Measurements from ENCODE around the gene EWSR1.
"Not testable (repeated sequence)": the region's sequence is repeated elsewhere in the genome, so short reads cannot be mapped to it uniquely, and the experiment has no call there.

Gene EWSR1

DNA sequence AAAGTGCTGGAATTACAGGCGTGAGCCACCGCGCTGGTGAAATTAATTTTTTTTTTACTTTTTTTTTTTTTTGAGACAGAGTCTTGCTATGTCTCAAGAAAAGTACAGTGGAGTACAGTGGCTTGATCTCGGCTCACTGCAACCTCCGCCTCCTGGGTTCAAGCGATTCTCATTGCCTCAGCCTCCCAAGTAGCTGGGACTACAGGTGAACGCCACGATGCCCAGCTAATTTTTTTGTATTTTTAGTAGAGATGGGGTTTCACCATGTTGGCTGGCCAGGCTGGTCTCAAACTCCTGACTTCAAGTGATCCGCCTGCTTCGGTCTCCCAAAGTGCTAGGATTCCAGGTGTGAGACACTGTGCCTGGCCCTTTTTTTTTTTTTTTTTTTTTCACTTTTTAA, 20.2 kb upstream of the EWSR1 start:
- not testable (repeated sequence) for DNase-seq (ENCODE audit: low read depth in 3 of 3, low spot score in 1 of 3)

DNA sequence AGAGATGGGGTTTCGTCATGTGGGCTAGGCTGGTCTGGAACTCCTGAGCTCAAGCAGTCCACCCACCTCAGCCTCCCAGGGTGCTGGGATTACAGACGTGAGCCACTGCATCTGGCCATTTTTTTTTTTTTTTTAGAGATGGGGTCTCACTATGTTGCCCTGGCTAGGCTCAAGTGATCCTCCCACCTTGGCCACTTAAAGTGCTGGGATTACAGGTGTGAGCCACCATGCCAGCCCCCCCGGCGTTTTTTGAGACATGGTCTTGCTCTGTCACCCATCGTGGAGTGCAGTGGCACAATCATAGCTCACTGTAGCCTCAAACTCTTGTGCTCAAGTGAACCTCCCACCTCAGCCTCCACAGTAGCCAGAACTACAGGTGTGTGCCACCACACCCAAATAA, 16.8 kb upstream of the EWSR1 start:
- DNase-seq (ENCODE audit: low read depth in 3 of 3, low spot score in 1 of 3), result no peak

DNA sequence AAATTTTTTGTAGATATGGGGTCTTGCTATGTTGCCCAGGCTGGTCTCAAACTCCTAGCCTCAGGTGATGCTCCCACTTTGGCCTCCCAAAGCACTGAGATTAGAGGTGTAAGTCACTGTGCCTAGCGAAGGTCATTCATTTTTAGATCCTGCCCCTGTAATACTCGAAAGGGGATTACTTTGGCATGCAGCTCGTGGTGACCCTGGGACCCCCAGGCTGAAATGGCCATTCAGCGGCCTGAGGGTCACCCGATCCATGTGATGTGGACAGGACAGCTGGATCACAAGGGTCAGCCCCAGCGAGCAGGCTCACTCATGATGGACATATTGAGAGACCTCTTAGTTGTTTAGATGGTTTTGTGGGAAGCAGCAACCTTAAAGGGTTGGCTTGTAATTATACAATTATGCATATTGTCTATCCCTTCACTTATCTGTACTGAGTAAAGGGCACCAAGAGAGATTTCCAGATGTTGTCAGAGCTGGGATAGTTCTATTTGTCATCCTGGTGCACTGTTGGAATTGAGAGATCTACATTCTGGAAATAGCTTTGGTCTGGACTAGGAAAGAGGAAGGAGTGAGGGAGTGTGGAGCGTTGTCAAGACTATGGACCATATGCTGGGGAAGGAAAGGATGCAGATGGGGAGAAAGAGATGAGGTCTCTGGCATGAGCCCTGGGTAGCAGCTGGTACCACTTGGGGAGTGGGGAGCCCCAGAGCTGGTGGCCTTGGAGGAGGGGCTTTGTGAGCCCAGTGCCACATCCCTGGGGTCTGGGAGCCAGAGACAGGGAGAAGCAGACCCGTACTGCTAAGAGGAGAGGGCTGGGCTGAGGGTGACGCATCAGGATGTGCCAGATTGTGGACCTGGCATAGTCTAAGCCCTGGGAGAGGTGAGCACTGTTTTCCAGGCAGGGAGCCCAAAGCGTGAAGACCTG, 15.8 kb upstream of the EWSR1 start:
- no peak for DNase-seq (ENCODE audit: low read depth in 3 of 3, low spot score in 1 of 3)

DNA sequence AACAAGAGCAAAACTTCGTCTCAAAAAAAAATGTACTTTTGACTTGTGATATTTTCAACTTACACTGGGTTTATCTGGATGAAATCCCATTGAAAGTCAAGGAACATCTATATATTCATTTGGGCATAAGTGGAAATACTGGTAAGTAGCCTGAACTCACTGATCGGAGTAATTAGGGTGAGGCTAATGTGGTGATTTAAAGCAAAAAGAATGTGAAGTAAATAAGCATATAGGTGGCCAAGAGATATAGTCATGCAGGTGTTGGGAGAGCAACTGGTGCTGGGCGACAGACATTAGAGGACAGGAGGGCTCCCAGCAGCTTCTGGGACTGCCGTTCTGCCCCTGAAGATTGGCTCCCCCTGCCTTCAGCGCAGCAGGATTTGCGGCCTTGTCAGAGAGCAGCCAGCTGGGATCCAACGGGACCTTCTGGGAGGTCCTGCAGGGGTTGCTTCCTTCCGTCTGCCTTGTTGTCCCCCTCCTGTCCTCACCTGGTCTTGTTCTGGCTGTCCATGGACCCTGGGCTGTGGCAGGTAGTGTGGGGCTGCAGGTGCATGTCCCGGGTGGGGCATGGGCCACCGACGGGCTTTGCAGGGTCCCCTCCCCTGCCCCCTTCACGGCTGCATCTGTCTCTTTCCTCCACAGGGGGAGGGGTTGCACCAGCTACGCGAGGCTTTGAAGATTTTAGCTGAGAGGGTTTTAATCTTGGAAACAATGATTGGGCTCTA, 14.3 kb upstream of the EWSR1 start:
- DNase-seq (ENCODE audit: low read depth in 3 of 3, low spot score in 1 of 3), result no peak

DNA sequence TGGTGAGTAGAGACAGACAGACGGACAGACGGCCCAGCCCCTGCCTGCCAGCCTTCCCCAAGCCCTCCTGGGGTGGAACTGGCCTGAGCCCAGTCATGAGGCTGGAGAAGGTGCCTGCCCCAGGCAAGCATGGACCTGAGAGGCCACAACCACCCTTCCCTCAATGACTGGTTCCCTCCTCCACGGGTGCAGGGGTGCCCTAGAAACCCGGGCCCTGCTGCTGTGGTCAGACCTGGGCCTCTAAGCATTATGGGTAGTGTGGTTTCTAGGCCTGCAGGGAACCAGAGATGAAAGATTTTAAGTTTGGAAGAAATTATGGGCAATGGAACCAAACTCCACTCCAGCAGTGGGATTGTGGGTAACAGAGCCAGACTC, 13.8 kb upstream of the EWSR1 start:
- DNase-seq (ENCODE audit: low read depth in 3 of 3, low spot score in 1 of 3), result no peak

DNA sequence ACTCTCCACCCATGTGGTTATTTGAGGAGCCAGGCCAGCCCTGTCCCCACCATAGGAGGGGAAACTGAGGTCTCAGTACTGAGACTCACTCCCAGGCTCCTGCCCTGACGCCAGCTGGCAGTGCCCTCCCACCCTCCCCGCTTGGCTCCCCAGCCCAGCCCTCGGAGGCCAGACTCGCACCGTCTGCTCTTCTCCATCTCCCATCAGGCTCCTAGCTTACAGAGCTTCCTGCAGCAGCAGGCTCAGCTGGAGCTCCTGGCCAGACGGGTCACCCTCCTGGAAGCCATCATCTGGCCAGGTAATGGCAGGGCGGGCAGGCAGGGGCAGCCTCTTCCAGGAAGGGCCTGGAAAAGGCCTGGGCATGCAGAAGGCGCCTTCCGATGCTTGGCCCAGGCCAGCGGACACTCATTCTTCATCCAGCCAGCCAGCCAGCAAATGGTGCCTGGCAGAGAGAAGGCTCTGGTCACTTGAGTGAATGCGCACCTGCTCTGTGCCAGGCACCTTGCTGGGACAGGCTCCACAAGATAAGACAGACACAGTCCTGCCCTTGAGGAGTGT, 12.9 kb upstream of the EWSR1 start:
- no peak for DNase-seq (ENCODE audit: low read depth in 3 of 3, low spot score in 1 of 3)

DNA sequence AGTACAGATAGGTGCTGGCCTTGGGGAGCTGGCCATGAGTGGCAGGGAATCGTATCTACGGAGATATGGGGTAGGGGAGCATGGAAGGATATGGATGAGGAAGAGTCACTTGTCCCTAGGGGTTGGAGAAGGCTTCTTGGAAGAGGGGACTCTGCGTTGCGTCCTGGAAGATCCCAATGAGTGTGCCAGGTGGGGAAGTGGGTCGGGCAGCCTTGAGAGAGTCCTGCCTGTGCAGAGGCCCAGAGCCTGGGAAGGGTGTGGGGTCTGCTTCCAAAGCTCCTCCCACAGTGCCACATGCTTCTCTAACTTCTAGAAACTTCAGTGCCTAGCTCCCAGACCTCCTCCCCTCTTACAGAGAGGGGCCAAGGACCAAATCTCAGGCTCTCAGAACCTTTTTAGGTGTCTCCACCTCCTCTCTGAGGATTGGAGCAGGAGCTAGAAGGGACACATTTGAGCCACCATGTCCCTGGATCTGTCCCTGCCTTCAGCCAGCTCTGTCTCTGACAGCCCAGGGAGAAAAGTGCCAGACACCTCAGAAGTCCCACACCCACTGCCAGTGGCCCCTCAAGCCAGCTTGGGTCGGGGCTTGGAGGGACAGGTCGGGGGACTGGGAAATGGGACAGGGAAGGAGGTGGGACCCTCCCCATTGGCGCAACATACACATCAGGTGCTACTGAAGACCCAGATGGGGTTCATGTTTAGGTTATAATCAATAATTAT, 11.3 kb upstream of the EWSR1 start:
- DNase-seq (ENCODE audit: low read depth in 3 of 3, low spot score in 1 of 3), result no peak

DNA sequence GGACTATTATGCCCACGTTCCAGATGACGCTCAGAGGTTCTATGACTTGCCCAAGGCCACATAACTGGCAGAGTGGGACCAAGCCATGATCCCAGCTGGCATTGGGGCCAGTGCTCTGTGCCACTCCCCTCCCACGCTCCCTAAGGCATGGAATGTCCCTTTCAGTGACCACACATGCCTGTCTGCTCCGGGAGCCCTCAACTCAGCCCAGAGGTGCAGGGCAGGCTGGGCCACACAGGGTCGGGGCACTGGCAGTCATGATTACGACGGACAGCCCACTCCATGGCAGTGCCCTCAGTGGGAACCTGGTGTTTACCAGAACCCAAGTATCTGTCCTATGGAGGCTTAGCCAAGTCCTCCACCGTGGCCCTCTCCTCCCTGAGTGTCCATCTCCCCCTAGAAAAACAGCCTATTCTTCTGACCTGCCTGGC, 10.3 kb upstream of the EWSR1 start:
- no peak for DNase-seq (ENCODE audit: low read depth in 3 of 3, low spot score in 1 of 3)

DNA sequence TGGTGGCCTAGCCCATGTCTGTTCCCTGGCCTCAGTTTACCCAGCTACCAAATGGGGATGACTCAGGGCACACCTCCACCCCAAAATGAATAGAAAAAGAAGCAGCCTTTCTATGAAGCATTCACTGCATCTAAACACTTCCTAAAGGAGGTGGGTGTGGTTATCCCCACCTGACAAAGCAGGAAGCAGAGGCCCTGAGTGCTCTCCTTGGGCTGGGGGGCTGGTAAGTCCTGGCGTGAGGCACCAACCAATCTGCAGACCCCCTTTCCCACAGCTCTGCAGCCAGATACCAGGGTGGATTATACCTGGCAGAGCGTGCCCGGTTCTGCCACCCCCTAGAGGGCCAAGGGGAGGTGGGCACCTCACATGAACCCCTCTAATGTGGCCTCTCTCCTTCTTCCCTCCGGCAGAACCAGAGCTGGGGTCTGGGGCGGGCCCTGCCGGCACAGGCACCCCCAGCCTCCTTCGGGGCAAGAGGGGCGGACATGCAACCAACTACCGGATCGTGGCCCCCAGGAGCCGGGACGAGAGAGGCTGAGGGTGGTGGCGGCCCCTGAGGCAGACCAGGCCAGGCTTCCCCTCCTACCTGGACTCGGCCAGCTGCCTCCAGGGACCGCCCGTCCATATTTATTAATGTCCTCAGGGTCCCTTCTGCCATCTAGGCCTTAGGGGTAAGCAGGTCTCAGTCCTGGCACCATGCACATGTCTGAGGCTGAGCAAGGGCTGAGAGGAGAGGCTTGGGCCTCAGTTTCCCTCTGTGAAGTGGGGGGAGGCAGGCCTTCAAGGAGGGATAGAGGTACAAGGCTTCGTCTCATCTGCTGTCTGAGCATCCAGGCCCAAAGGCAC, 9.4 kb upstream of the EWSR1 start:
- no peak for DNase-seq (ENCODE audit: low read depth in 3 of 3, low spot score in 1 of 3)

DNA sequence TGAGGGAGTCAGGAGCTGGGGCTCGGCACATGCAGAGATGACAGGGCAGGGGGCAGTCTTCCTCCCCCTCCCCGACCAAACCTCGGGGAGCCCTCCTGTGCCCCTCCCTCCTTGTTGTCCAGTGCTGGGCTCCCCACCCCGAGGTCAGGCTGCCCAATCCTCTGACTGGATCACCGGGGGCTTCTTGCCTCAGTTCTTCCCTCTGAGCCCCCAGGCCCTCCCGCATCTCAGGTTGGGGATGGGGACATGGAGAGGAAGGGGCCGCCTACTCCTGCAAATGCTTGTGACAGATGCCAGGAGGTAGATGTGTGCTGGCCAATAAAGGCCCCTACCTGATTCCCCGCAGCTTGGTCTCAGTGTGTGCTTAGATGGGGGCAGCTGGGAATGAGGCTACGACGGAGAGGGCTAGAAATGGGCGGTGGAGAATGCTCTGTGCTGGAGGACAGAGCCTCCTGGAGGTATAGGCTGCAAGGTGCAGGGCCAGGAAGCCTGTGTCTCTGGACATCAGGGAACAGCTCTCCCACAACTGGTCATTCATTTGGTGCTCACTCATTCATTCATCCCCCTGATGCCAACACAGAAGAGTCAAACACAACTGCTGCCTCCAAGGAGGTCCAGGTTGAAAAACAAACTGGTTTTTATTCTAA, 8.7 kb upstream of the EWSR1 start:
- no peak for DNase-seq (ENCODE audit: low read depth in 3 of 3, low spot score in 1 of 3)

DNA sequence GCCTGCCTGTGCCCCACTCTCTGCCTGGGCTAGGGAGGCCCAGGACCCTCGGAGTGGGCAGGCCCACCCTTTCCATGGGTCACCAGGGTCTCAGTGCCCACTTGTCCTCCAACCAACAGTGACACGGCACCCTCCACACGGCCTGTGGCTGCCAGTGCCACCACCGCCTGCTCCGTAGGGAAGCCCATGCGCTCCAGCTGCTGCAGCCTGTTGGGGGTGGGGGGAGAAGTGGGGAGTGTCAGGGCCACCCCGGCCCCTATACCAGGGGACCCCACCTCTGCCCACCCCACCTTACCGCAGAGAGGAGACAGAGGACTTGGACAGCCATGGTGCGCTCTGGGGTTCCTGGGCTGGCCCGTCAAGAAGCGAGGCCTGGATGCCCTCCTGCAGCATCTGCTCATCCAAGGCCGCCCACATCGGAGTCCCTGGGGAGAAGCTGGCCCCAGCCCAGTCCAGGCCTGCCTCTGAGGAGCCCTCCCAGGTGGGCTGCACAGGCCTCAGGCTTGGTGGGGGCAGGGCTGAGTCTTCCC, 8.0 kb upstream of the EWSR1 start:
- no peak for DNase-seq (ENCODE audit: low read depth in 3 of 3, low spot score in 1 of 3)

DNA sequence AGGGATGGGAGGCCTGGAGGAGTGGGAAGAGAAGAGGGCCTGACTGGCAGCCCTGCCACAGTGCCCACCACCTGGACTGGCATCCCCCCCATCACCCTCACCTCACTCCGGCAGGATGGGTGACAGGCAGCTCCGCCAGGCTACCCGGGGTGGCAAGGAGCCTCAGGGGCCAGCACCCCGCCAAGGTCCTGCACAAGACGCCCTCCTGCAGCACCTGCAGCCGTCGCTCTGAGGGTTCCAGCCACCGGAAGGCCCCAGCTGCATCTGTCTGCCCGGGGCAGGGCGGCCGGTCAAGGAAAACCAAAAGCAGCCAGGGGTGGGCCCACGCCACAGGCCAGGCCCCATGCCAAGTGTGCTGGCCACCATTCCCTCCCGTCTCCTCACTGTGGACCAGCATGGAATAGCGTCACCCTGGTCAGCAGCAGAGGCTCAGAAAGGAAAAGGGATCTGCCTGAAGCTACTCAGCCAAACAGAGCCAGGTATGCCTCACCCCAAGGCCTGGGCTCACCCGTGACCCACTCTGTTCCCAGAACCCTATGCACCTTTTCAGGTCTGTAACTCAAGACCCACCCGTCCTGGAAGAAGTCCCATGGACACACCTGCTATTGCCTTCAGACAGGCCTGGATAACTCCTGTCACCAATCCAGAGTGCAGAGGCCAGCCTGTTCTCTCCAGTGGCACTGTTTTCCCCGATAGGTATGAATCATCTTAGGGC, 7.3 kb upstream of the EWSR1 start:
- no peak for DNase-seq (ENCODE audit: low read depth in 3 of 3, low spot score in 1 of 3)

DNA sequence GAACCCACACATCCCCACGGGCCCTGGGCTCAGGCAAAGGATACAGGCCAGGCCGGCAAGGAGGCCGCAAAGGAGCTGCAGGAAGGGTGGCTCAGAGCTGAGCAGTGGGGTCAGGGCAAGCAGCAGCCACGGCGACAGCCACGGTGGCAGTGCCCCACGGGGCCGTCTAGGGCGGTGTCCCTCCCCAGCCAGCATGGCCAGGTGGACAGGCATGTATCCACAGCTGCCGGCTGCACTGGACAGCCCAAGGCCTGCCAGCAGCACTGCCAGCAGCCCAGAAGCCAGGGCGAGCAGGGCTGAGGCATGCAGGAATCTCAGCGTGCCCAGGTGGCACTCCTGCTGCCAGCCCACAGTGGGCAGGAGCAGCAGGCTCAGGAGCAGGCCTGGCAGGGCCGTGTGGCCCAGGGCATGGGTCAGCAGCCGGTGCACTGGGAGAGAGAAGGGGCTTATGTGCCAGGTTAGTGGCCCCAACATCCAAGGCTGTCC, 4.2 kb upstream of the EWSR1 start:
- DNase-seq (ENCODE audit: low read depth in 3 of 3, low spot score in 1 of 3), result no peak

DNA sequence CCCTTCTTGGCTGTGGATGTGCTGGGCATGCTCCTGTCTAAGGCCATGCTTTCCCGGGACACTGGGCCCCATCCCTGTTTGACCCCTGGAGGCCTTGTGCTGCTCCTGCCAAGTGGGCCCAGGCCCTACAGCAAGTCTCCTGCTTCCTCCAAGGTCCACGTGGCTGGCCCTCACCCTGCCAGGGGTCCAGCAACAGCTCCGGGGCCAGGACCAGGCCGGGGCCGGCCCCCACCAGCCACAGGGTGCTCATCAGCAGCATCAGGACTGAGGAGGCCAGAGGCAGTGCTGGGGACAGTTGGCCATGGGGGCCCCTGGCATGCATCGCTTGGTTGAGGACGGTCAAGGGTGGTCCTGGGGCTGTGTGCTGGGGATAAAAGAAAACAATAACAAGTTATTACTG, 2.8 kb upstream of the EWSR1 start:
- no peak for DNase-seq (ENCODE audit: low read depth in 3 of 3, low spot score in 1 of 3)

DNA sequence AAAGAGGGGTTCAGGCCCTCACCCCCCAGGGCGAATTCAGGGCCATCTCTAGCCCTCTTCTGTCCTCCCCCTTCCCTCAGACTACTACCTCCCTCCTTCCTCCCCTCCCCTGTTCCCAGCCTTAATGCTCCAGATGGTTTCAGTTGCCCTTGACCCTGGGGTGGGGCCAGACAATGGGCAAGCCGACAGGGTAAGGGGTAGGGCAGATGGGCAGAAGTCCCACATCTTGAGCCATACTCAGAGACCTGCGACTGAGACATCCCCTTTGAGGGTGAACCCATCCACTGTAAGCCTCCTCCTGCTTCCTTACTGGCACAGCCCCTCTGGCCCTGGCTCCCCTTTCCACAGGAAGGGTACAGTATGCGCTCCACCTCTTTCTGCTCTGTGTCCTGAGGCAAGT, 2.1 kb upstream of the EWSR1 start:
- DNase-seq (ENCODE audit: low read depth in 3 of 3, low spot score in 1 of 3), result no peak

DNA sequence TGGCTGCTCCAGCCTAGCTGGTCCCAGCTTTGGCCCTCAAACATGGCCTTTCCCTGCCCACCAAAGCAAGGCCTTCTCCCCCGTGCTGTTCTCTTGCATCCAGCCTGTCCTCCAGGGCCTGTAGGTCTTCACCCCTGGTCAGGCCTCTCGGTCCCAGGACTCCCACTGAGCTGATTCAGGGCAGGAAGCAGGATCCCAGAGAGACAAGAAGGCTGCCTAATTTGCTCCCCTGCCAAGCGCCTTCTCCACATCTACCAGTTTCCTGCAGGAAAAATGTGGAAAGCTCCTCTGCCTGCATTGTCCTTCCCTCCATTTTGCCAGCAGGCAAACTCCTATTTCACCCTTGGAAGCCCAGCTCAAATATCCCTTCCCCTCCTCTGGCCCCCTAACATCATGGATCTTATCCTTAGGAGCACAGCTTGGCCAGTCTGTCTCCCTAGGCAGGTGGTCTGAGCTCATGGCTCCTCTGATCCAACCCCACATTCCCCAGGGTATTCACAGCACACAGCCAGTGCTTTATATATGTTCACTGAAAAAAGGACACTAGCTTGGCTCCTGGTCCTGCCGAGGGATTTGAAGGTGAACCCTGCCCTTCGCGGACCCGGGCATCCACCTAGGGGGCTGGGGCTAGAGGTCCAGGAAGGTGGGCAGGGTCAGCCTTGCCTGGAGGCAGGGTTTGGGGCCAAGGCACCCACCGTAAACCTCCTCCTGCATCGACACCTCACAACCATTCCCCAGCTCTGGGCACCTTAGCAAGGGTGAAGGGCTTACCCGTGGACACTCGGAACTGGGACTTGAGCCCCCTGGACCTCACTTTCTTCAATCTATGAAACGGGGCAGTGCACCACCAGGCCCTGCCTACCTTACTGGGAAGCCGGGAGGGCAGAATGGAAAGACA, 1.3 kb upstream of the EWSR1 start:
- no peak for DNase-seq (ENCODE audit: low read depth in 3 of 3, low spot score in 1 of 3)

DNA sequence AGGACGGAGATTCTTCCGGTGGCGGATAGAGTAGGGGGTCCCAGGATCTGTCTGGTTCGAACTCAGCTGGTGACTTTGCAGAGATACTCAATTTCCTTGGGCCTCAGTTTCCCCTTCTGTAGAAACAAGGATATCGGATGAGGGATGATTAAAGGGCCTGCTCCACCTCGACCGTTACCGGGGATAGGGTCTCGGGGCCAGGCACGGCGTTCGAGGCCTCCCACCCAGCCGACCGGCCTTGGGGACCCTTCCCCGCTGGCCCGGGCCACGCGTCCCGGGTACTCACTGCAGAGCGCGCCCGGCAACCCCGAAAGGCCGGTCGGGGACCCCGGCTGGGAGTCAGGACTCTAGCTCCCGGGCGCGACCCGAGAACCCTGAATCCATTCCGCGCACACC, 608 bp upstream of the EWSR1 start:
- DNase-seq (ENCODE audit: low read depth in 3 of 3, low spot score in 1 of 3), result no peak
